Muscle of leg (tissue), 11 donors: ENCODE results near the gene RPRD1A. TPM values are rescaled to one million over a fixed set of nuclear protein-coding genes. Genes with fewer than 3 reads are reported as not detected.

Experiments used
- DNase-seq: peaks from one replicate; pipeline ENCODE4 v3.0.0; 2013
- H3K27ac ChIP-seq: one replicate; pipeline ENCODE4 v1.5.1; 2013; ENCODE audit warnings: mild to moderate bottlenecking, low read length, control low read depth
- H3K27me3 ChIP-seq: one replicate; pipeline ENCODE4 v1.6.1; 2013; ENCODE audit warnings: low read length; ENCODE audit not compliant: control insufficient read depth, insufficient read depth
- H3K36me3 ChIP-seq: one replicate; pipeline ENCODE4 v1.6.1; 2013; ENCODE audit warnings: low read length; ENCODE audit not compliant: control insufficient read depth, insufficient read depth
- H3K4me1 ChIP-seq: one replicate; pipeline ENCODE4 v1.6.1; 2013; ENCODE audit warnings: low read length; ENCODE audit not compliant: control insufficient read depth, insufficient read depth
- H3K4me3 ChIP-seq: one replicate; pipeline ENCODE4 v1.5.1; 2013; ENCODE audit warnings: low read length, control low read depth
- H3K9me3 ChIP-seq: replicated peaks from 2 replicates; pipeline ENCODE4 v1.6.1; 2013; ENCODE audit warnings: low read depth, low read length; ENCODE audit not compliant: control insufficient read depth
- WGBS: methylation state at CpG from one replicate; pipeline ENCODE4 v1.1.5; 2013; ENCODE audit warnings: missing lambda C conversion rate; ENCODE audit not compliant: insufficient coverage; 5-methylcytosine and 5-hydroxymethylcytosine counted together
- polyA plus RNA-seq, 8 donors: library from polyadenylated mRNA; unstranded; fragments of 120-200 nt; gene quantifications; one replicate each; pipeline versions ENCODE4 v1.2.1 to v1.2.3, GENCODE V29; 2013; ENCODE audit warnings: inconsistent platforms in 1 of 8, low replicate concordance in 1 of 8; ENCODE audit not compliant: insufficient read length in 8 of 8, insufficient read depth in 1 of 8
- total RNA-seq: library from RNA; stranded (reverse); fragments of 120-200 nt; gene quantifications from one replicate; pipeline ENCODE4 v1.2.4, GENCODE V29; 2013

Gene RPRD1A
- total and polyA plus RNA-seq, 9 donors, result 31.2 to 43.6 (median 37.8) TPM

DNA sequence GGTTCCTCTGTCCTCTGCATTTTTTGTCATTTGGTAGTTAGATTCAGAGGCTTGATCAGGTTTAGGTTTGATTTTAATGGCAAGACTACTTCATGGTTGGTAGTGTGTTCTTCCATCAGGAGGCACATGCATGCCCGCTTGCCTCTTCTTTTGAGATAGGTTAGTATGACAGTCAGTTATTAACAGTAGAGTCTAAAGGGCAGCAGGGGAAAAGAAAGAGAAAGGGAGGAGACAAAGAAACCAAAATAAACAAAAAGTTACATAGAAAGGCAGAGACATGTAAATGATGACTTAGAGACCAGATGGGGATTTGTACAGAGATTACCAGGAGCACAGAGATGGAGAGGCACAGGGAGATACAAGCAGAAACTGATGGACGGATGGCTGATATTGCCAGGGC, 105.0 kb downstream of the RPRD1A start:
- Histone ChIP-seq H3K27me3 (no peaks in the 10 kb centered on the region), H3K9me3 (no peaks in the 10 kb centered on the region), H3K4me3 (no peak overlapping the region), H3K4me1 (no peaks in the 10 kb centered on the region), H3K36me3 (no peaks in the 10 kb centered on the region), H3K27ac (no peak overlapping the region)
- DNase-seq, result no peak
- WGBS, result 80% methylated on average over 1 of the region's 2 CpGs

DNA sequence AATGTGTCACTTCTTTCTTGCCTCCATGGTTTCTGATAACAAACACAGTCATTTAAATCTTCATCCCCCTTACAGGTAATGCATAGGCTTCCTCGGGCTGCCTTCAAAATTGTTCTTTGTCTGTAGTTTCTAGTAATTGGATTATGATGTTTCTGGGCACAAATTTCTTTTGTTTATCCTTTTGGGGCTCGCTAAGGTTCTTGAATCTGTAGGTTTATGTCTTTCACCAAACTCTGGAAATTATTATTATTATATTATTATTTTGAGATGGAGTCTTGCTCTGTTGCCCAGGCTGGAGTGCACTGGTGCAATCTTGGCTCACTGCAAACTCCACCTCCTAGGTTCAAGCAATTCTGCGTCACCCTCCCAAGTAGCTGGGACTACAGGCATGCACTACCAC, 111.1 kb downstream of the RPRD1A start:
- no CpG with 5 or more reads among the region's 3 CpGs for WGBS
- Histone ChIP-seq H3K27me3 (no peaks in the 10 kb centered on the region), H3K36me3 (no peaks in the 10 kb centered on the region), H3K9me3 (no peaks in the 10 kb centered on the region), H3K27ac (no peak overlapping the region), H3K4me1 (no peaks in the 10 kb centered on the region), H3K4me3 (no peak overlapping the region)
- no peak for DNase-seq

DNA sequence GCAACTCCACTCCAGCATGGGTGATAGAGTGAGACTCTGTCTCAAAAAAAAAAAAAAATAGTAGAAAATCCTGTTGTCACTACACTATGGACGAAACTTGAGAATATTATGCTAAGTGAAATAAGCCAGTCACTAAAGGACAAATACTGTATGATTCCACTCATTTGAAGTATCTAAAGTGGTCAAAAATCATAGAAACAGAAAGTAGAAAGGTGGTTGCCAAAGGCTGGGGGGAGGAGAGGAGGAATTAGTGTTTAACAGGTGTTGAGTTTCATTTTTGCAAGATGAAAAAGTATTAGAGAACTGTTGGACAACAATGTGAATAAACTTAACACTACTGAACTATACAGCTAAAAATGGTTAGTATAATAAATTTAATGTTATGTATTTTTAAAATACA, 113.7 kb downstream of the RPRD1A start:
- WGBS, result no CpG with 5 or more reads among the region's 1 CpG
- no peak for DNase-seq
- Histone ChIP-seq H3K9me3 (no peaks in the 10 kb centered on the region), H3K4me3 (no peak overlapping the region), H3K36me3 (no peaks in the 10 kb centered on the region), H3K27ac (no peak overlapping the region), H3K4me1 (peaks cover 5% of the 10 kb centered on the region), H3K27me3 (peaks cover 8% of the 10 kb centered on the region)

- Histone ChIP-seq H3K27me3 (peaks cover 10% of the 10 kb centered on the region), H3K9me3 (no peaks in the 10 kb centered on the region), H3K36me3 (no peaks in the 10 kb centered on the region), H3K4me1 (peaks cover 5% of the 10 kb centered on the region), H3K27ac (no peak overlapping the region), H3K4me3 (no peak overlapping the region)
- no peak for DNase-seq
- 10% methylated on average over 2 of the region's 6 CpGs for whole genome bisulfite sequencing
Measured at GRCh38 chr18:35950628-35950982, 116.8 kb downstream of the RPRD1A start.

GRCh38 chr18:35949903-35950627, 117.3 kb downstream of the RPRD1A start:
- peaks cover 5% of the 10 kb centered on the region for H3K4me1 ChIP-seq
- H3K27ac ChIP-seq, result no peak overlapping the region
- H3K36me3 ChIP-seq, result no peaks in the 10 kb centered on the region
- peak overlapping the region; percentile 54 for H3K4me3 ChIP-seq
- WGBS, result 1% methylated on average over 48 of the region's 54 CpGs
- no peaks in the 10 kb centered on the region for H3K9me3 ChIP-seq
- DNase-seq, result peak; percentile 82
- peaks cover 10% of the 10 kb centered on the region for H3K27me3 ChIP-seq

DNA sequence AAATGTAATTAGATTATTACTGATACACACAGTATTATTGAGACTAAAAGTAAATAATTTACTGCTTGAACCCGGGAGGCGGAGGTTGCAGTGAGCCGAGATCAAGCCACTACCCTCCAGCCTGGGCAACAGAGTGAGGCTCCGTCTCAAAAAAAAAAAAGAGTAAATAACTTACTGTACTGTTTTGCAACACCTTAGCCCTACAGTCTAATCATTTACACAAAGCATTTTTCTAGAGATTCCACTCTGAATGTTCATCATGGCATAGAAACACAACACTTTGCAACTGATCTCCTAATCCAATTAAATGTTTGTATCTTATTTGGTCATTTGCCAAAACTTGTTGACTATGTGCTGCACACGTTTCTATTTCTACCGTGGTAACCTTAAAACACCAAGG, 118.3 kb downstream of the RPRD1A start:
- H3K4me3 ChIP-seq, result no peak overlapping the region
- peaks cover 5% of the 10 kb centered on the region for H3K4me1 ChIP-seq
- H3K27ac ChIP-seq, result no peak overlapping the region
- WGBS, result 43% methylated on average over 2 of the region's 6 CpGs
- DNase-seq, result no peak
- H3K27me3 ChIP-seq, result peaks cover 10% of the 10 kb centered on the region
- no peaks in the 10 kb centered on the region for H3K9me3 ChIP-seq
- H3K36me3 ChIP-seq, result no peaks in the 10 kb centered on the region

GRCh38 chr18:35948080-35948479, 119.3 kb downstream of the RPRD1A start:
- peaks cover 10% of the 10 kb centered on the region for H3K27me3 ChIP-seq
- peaks cover 5% of the 10 kb centered on the region for H3K4me1 ChIP-seq
- no peaks in the 10 kb centered on the region for H3K36me3 ChIP-seq
- WGBS, result 67% methylated on average over 2 of the region's 3 CpGs
- no peak overlapping the region for H3K27ac ChIP-seq
- no peaks in the 10 kb centered on the region for H3K9me3 ChIP-seq
- H3K4me3 ChIP-seq, result no peak overlapping the region
- DNase-seq, result no peak

DNA sequence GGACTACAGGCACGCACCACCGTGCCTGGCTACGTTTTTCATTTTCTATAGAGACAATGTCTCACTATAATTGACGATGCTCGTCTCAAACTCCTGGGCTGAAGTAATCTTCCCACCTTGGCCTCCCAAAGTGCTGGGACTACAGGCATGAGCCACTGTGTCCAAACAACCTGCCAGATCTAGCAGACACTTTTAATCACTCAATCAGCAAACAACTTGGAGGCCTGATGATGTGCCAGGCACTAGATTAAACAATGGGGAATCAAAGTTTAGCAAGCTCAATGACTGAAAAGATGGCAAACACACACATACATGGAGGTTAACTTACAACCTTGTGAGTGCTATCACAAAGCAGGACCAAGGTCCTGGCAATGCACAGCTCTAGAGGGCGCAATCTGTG, 124.7 kb downstream of the RPRD1A start:
- no peak overlapping the region for H3K27ac ChIP-seq
- 91% methylated on average over 5 of the region's 6 CpGs for WGBS
- DNase-seq, result no peak

GRCh38 chr18:35942133-35942532, 125.2 kb downstream of the RPRD1A start:
- H3K4me3 ChIP-seq, result no peak overlapping the region
- no peak for DNase-seq
- H3K27me3 ChIP-seq, result peaks cover 2% of the 10 kb centered on the region
- H3K4me1 ChIP-seq, result no peaks in the 10 kb centered on the region
- no peaks in the 10 kb centered on the region for H3K36me3 ChIP-seq
- H3K27ac ChIP-seq, result no peak overlapping the region
- H3K9me3 ChIP-seq, result no peaks in the 10 kb centered on the region

More for the DNA sequence above, 124.7 kb downstream of the RPRD1A start:
- Histone ChIP-seq H3K27me3 (peaks cover 2% of the 10 kb centered on the region), H3K36me3 (no peaks in the 10 kb centered on the region), H3K9me3 (no peaks in the 10 kb centered on the region), H3K4me1 (no peaks in the 10 kb centered on the region), H3K4me3 (no peak overlapping the region)

GRCh38 chr18:35941299-35941698, 126.1 kb downstream of the RPRD1A start:
- Histone ChIP-seq H3K27ac (no peak overlapping the region), H3K36me3 (no peaks in the 10 kb centered on the region), H3K4me3 (no peak overlapping the region), H3K4me1 (no peaks in the 10 kb centered on the region), H3K9me3 (no peaks in the 10 kb centered on the region), H3K27me3 (peaks cover 2% of the 10 kb centered on the region)
- DNase-seq, result no peak
- no CpG with 5 or more reads among the region's 6 CpGs for WGBS
